SK-N-SH (cell line): ENCODE data around the gene NPEPL1. TPM values are rescaled to one million over a fixed set of nuclear protein-coding genes. Genes with fewer than 3 reads are reported as not detected.

Experiments
- CTCF ChIA-PET: fragments of 300-600, 350-600 bp; formaldehyde crosslinking; extraction: SDS; loops from one replicate; lab custom pipeline; 2021; lab: Yijun Ruan, JAX
- POLR2A ChIA-PET: fragments of 350-600 bp; sonication (Branson Sonifier 250); formaldehyde crosslinking; extraction: SDS; loops from one replicate; lab custom pipeline; 2020; ENCODE audit warnings: antibody characterized with exemption, inconsistent platforms; lab: Yijun Ruan, JAX
- DNase-seq: peaks from one replicate; pipeline ENCODE4 v3.0.0; 2012
- H2AFZ ChIP-seq: fragments of 200-600 bp; sonication (generic); 2 replicates; pipeline ENCODE4 v1.8.1; 2016; ENCODE audit warnings: antibody characterized with exemption, mild to moderate bottlenecking, low read depth
- H3F3A ChIP-seq: fragments of 200-600 bp; sonication (generic); replicated peaks from 2 replicates; pipeline ENCODE3; 2016; ENCODE audit warnings: antibody characterized with exemption, mild to moderate bottlenecking; ENCODE audit not compliant: insufficient read depth
- H3K27ac ChIP-seq, 2 experiments: fragments of 200-500 bp in 1 of 2; fragments of 200-600 bp in 1 of 2; sonication (Bioruptor generic) in 1 of 2; sonication (generic), shearing (Covaris generic) in 1 of 2; 2 replicates each; pipeline versions ENCODE4 v1.5.1 to v1.6.1; 2014 to 2016; ENCODE audit warnings: low read depth in 2 of 2, inconsistent platforms in 1 of 2, low read length in 1 of 2, mild to moderate bottlenecking in 1 of 2, mixed read lengths in 1 of 2
- H3K27me3 ChIP-seq: fragments of 200-600 bp; sonication (generic), shearing (Covaris generic); 2 replicates; pipeline ENCODE4 v1.6.1; 2016; ENCODE audit warnings: mixed run types; ENCODE audit not compliant: insufficient read depth
- H3K36me3 ChIP-seq, 2 experiments: fragments of 200-500 bp in 1 of 2; fragments of 200-600 bp in 1 of 2; sonication (Bioruptor generic) in 1 of 2; sonication (generic) in 1 of 2; replicated peaks in 1 of 2; 2 replicates each; pipeline versions ENCODE3 to v1.5.1; 2014 to 2016; ENCODE audit warnings: low read length in 1 of 2, mild to moderate bottlenecking in 1 of 2; ENCODE audit not compliant: insufficient read depth in 2 of 2, control insufficient read depth in 1 of 2
- H3K4me1 ChIP-seq, 2 experiments: fragments of 200-500 bp in 1 of 2; fragments of 200-600 bp in 1 of 2; sonication (Bioruptor generic) in 1 of 2; sonication (generic), shearing (Covaris generic) in 1 of 2; 2 replicates each; pipeline versions ENCODE4 v1.5.1 to v1.6.1; 2014 to 2016; ENCODE audit warnings: low read depth in 1 of 2, low read length in 1 of 2, mixed run types in 1 of 2; ENCODE audit not compliant: insufficient read depth in 2 of 2, control insufficient read depth in 1 of 2
- H3K4me2 ChIP-seq: fragments of 200-600 bp; sonication (generic), shearing (Covaris generic); 2 replicates; pipeline ENCODE4 v1.6.1; 2017; ENCODE audit warnings: mixed run types
- H3K4me3 ChIP-seq, 2 experiments: fragments of 200-500 bp in 1 of 2; fragments of 200-600 bp in 1 of 2; sonication (Bioruptor generic) in 1 of 2; sonication (generic), shearing (Covaris generic) in 1 of 2; 2 replicates each; pipeline versions ENCODE4 v1.5.1 to v1.8.1; 2014 to 2016; ENCODE audit warnings: low read depth in 2 of 2, inconsistent platforms in 1 of 2, low read length in 1 of 2, mild to moderate bottlenecking in 1 of 2, mixed read lengths in 1 of 2, moderate library complexity in 1 of 2
- H3K79me2 ChIP-seq: fragments of 200-600 bp; sonication (generic); 2 replicates; pipeline ENCODE4 v1.8.1; 2017; ENCODE audit warnings: mild to moderate bottlenecking; ENCODE audit not compliant: insufficient read depth
- H3K9ac ChIP-seq: fragments of 200-600 bp; sonication (generic); 2 replicates; pipeline ENCODE4 v1.6.1; 2017; ENCODE audit warnings: mixed run types
- H3K9me2 ChIP-seq: fragments of 200-600 bp; sonication (generic); 2 replicates; pipeline ENCODE4 v1.6.1; 2017; ENCODE audit warnings: mixed run types
- H3K9me3 ChIP-seq: fragments of 200-600 bp; sonication (generic); 2 replicates; pipeline ENCODE4 v1.6.1; 2017; ENCODE audit warnings: mixed run types, mild to moderate bottlenecking, moderate library complexity
- H4K20me1 ChIP-seq: fragments of 200-600 bp; sonication (generic); 2 replicates; pipeline ENCODE4 v1.6.1; 2017; ENCODE audit warnings: mild to moderate bottlenecking, mixed run types; ENCODE audit not compliant: insufficient read depth
- CHD2 ChIP-seq: fragments of 150-350 bp; IDR thresholded peaks from 2 replicates; pipeline ENCODE4 v1.6.1; 2018; ENCODE audit warnings: low read length; ENCODE audit not compliant: partially characterized antibody
- CTCF ChIP-seq: fragments of 200-600 bp; sonication (generic); IDR thresholded peaks from 2 replicates; pipeline ENCODE4 v1.6.1; 2017; ENCODE audit warnings: antibody characterized with exemption, mild to moderate bottlenecking, moderate library complexity
- ELF1 ChIP-seq: IDR thresholded peaks from 2 replicates; pipeline ENCODE4 v1.4.0; 2012
- FOXJ3 ChIP-seq: sonication (generic); formaldehyde crosslinking; IDR thresholded peaks from 2 replicates; pipeline ENCODE4 v1.5.1; 2020; ENCODE audit warnings: mild to moderate bottlenecking, missing genetic modification reagents
- FOXM1 ChIP-seq: IDR thresholded peaks from 2 replicates; pipeline ENCODE4 v1.4.0; 2012; ENCODE audit warnings: low read depth, mild to moderate bottlenecking
- GABPA ChIP-seq: IDR thresholded peaks from 2 replicates; pipeline ENCODE4 v1.4.0; 2012; ENCODE audit warnings: low read depth, mild to moderate bottlenecking
- IRF3 ChIP-seq: fragments of 150-350 bp; IDR thresholded peaks from 2 replicates; pipeline ENCODE4 v1.6.1; 2016; ENCODE audit warnings: mild to moderate bottlenecking, low read depth, low read length
- JUND ChIP-seq: IDR thresholded peaks from 2 replicates; pipeline ENCODE4 v1.4.0; 2012
- MAX ChIP-seq: IDR thresholded peaks from 2 replicates; pipeline ENCODE4 v1.4.0; 2012; ENCODE audit warnings: low read depth
- MEF2A ChIP-seq: IDR thresholded peaks from 2 replicates; pipeline ENCODE4 v1.4.0; 2012; ENCODE audit warnings: low read depth, borderline replicate concordance
- RAD21 ChIP-seq: IDR thresholded peaks from 2 replicates; pipeline ENCODE4 v1.6.1; 2012; ENCODE audit warnings: mild to moderate bottlenecking, low read length
- RCOR1 ChIP-seq: fragments of 150-350 bp; IDR thresholded peaks from 2 replicates; pipeline ENCODE4 v1.6.1; 2017; ENCODE audit warnings: antibody characterized with exemption, low read length
- SIN3A ChIP-seq: IDR thresholded peaks from 2 replicates; pipeline ENCODE4 v1.6.1; 2012; ENCODE audit warnings: low read depth, mild to moderate bottlenecking, low read length, moderate library complexity, borderline replicate concordance
- TEAD4 ChIP-seq: IDR thresholded peaks from 2 replicates; pipeline ENCODE4 v1.4.0; 2012; ENCODE audit warnings: mild to moderate bottlenecking, borderline replicate concordance; ENCODE audit not compliant: insufficient read depth
- USF1 ChIP-seq: IDR thresholded peaks from 2 replicates; pipeline ENCODE4 v1.4.0; 2012; ENCODE audit warnings: low read depth, borderline replicate concordance
- USF2 ChIP-seq: fragments of 150-350 bp; IDR thresholded peaks from 2 replicates; pipeline ENCODE4 v1.6.1; 2017; ENCODE audit warnings: antibody characterized with exemption, low read length, low read depth, borderline replicate concordance
- YY1 ChIP-seq: IDR thresholded peaks from 2 replicates; pipeline ENCODE4 v1.4.0; 2012; ENCODE audit warnings: low read depth, mild to moderate bottlenecking
- ZBTB33 ChIP-seq: IDR thresholded peaks from 2 replicates; pipeline ENCODE4 v1.4.0; 2012; ENCODE audit warnings: low read depth, borderline replicate concordance
- WGBS: methylation state at CpG from one replicate; pipeline ENCODE4 v1.1.6; 2017; ENCODE audit warnings: low lambda C conversion rate; 5-methylcytosine and 5-hydroxymethylcytosine counted together
- polyA plus RNA-seq, 3 experiments: library from polyadenylated mRNA; depleted of rRNA; stranded (reverse); fragments of >200 nt; gene quantifications; 2 replicates each; pipeline ENCODE4 v1.2.3, GENCODE V29; 2012

Gene NPEPL1
- polyA plus RNA-seq, 1 of the 3 experiments (the other 2 are of a cell fraction): 2.8 TPM

- no peak overlapping the region for H3K9ac ChIP-seq
- H3K4me1 ChIP-seq: no peaks in the 10 kb centered on the region
- ChIA-PET POLR2A (no interaction called here), CTCF (no interaction called here)
- no peaks in the 10 kb centered on the region for H3K79me2 ChIP-seq
- H3K4me2 ChIP-seq: no peak overlapping the region
- 58% methylated on average over 14 of the region's 17 CpGs for WGBS
- TF ChIP-seq IRF3 (no peak), MEF2A (no peak), MAX (no peak), GABPA (no peak), USF1 (no peak), CTCF (no peak), RAD21 (no peak), JUND (no peak), USF2 (no peak), RCOR1 (no peak), FOXJ3 (CRISPR knock-in tag) (no peak), FOXM1 (no peak)
- DNase-seq: no peak
- H3K4me3 ChIP-seq: no peak overlapping the region
- H3K27ac ChIP-seq: no peak overlapping the region
- no peaks in the 10 kb centered on the region for H3K9me2 ChIP-seq
- H4K20me1 ChIP-seq: no peaks in the 10 kb centered on the region
- no peak overlapping the region for H2AFZ ChIP-seq
- no peaks in the 10 kb centered on the region for H3K36me3 ChIP-seq
- no peaks in the 10 kb centered on the region for H3K9me3 ChIP-seq
- H3K27me3 ChIP-seq: peaks cover 15% of the 10 kb centered on the region; the same call in 1 of the 2 replicates
- H3F3A ChIP-seq: no peaks in the 10 kb centered on the region
Measured at GRCh38 chr20:58753922-58754551, 61.4 kb downstream of the NPEPL1 start.

GRCh38 chr20:58754584-58754983 is 62.0 kb downstream of the NPEPL1 start:
- Histone ChIP-seq H2AFZ (no peak overlapping the region), H3K27ac (no peak overlapping the region), H3K36me3 (no peaks in the 10 kb centered on the region), H3K4me2 (no peak overlapping the region), H3K9me2 (no peaks in the 10 kb centered on the region), H3K4me3 (no peak overlapping the region), H3F3A (no peaks in the 10 kb centered on the region), H3K79me2 (no peaks in the 10 kb centered on the region), H3K27me3 (peaks cover 15% of the 10 kb centered on the region; the same call in 1 of the 2 replicates), H3K9me3 (no peaks in the 10 kb centered on the region), H3K4me1 (no peaks in the 10 kb centered on the region), H3K9ac (no peak overlapping the region), H4K20me1 (no peaks in the 10 kb centered on the region)
- TF ChIP-seq ZBTB33: no peak
- TF ChIP-seq CHD2: no peak
- TF ChIP-seq MAX: no peak
- TF ChIP-seq SIN3A: no peak
- TF ChIP-seq TEAD4: no peak
- TF ChIP-seq ELF1: no peak
- no peak for TF ChIP-seq YY1
- DNase-seq: no peak
- WGBS: 74% methylated on average over 8 of the region's 8 CpGs
- ChIA-PET CTCF (no interaction called here), POLR2A (no interaction called here)
